Endometrial microvascular endothelial cells (primary cell): ENCODE data around the gene ELFN1. TPM values are rescaled to one million over a fixed set of nuclear protein-coding genes. Genes with fewer than 3 reads are reported as not detected.

Source experiments
- in situ Hi-C: cut with HindIII; loops from 2 replicates; pipeline ENCODE4 v1.10.0; 2017; ENCODE audit warnings: low sequenced_read_pairs, low pct_unique_long_range_greater_than_20kb; ENCODE audit errors: inconsistent ontology term
- total RNA-seq: library from RNA; depleted of rRNA; stranded (reverse); fragments of >200 nt; gene quantifications from one replicate; pipeline ENCODE4 v1.2.3, GENCODE V29; 2015; ENCODE audit errors: inconsistent ontology term

Gene ELFN1
- total RNA-seq, 1 donor from 2014 or later, result 0.46 TPM

DNA sequence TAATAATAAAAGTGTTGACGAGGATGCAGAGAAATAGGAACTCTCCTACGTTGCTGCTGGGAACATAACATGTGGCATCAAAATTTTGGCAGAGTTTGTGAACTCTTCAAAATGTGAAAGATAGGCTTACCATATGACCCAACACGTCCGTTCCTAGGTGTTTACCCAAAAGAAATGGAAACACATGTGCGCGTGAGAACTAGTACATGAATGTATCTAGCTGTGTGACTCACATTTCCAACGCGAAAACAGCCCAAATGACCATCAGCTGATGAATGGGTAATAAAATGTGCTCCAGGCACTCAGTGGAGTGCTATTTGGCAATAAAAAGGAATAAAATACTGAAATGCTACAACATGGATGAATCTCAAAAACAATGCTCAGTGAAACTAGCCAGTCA, 10.4 kb upstream of the ELFN1 start:
- in situ Hi-C loops, result no loop called here

- in situ Hi-C loops, result no loop called here
Measured at GRCh38 chr7:1661461-1661860, 8.6 kb upstream of the ELFN1 start.

- in situ Hi-C loops, result no loop called here
Measured at GRCh38 chr7:1662101-1662500, 8.0 kb upstream of the ELFN1 start.

DNA sequence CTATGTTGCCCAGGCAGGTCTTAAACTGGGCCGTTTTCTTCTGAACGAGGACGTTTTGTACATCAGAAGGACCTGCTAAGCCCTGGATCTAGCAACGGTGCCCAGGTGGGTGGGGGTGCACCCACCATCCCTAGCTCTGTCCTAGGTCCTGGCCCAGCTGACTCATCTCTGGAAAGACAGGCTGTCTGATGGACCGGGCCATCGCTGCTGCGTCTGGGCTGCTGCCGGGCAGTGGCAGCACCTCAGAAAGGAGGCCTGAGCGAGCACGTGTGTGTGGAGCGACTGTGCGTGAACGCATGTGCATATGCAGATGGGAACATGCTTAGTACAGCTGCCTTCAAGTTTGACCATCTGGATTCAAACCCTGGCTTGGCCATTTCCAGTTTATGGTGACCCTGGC, 7.3 kb upstream of the ELFN1 start:
- in situ Hi-C loops, result no loop called here

DNA sequence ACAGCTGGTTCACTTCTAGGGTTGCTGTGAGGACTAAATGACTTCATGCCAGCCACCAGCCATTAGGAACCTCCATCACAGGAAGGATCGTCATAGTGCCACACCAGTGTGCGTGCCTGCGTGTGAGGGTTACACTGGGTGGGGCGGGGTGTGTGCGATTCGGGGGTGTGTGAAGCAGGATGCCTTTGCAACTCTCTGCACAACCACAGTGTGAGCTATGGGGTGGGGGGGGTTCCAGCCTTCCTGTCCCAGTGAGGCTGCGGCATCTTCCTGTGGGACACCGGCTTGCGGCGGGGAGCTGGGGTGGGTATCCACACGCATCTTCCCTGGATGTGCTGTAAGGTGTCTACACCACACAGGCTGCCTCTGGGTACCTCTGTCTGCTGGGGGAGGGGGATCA, 6.9 kb upstream of the ELFN1 start:
- in situ Hi-C loops, result no loop called here

DNA sequence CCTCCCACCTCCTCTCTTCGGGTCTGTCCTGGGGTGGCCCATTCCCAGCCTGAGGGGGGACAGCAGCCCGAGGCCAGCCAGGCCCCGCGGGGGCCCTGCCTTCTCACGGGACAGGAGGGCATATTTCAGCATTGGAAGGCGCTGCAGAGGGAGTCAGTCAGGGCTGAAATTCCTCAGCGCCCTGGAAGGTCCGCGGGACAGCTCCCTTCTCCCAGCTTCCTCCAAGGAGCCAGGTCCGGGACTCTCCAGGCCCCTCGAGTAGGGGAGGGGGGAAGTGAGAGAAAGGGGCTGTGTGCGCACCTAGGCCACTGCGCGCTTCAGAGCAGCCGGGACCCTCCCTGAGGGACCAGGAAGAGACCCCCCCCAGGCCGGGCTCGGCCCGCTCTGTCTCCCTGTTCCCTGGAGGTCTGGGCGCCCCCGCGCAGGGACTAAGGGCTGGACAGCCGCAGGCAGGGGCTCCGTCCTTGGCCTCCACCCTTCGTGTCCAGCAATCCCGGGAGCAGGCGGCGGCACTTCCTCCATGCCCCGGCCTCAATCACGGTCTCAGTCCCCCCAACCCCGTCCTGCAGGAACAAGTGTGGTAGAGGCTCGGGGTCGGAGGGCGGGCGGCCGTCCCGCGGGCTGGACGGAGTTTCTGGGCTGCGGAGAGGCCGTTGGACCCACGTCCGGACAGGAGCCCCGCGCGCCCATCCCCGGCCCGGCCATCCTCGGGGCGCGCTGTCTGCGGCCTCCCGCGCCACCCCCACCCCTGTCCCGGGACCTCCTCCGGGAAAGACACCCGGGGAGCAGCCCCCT, 6.0 kb upstream of the ELFN1 start:
- in situ Hi-C loops, result no loop called here

GRCh38 chr7:1664711-1665548, 5.1 kb upstream of the ELFN1 start:
- in situ Hi-C loops, result no loop called here

- in situ Hi-C loops, result no loop called here
Measured at GRCh38 chr7:1665549-1666316, 4.3 kb upstream of the ELFN1 start.

- in situ Hi-C loops, result no loop called here
Measured at GRCh38 chr7:1666317-1666822, 3.7 kb upstream of the ELFN1 start.

- in situ Hi-C loops, result no loop called here
Measured at GRCh38 chr7:1666823-1667565, 3.1 kb upstream of the ELFN1 start.

GRCh38 chr7:1667566-1668395, 2.3 kb upstream of the ELFN1 start:
- in situ Hi-C loops, result no loop called here

DNA sequence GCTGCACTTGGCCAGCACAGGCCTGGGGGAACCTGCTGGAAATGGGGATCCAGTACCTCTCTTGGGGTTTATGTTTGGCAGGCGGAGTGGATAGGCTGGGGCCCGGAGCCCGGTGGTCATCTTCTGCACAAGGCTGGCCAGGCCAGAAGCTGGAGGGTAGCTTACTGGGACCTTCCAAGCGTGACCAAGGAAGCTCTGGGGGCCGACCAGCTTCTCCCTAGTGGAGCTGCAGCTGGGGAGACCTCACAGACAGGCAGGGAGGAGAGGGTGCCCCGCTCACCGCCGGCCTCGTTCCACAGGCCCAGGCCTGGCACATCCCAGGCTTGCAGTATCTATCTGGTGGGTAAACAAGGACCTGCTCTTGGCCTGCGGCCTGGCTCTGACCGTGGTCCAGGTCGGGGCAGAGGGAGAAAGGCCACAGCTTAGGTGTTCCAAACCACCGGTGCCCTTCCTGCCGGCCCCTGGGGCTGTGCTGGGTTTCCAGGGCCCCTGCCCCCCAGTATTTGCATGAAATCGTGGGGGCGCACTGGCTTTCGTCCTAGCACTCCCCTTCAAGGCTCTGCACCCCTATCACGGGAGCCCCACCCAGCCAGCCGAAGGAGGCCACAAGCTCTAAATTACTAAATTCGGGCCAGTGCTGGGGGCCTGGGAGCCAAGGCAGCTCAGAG, 1.5 kb upstream of the ELFN1 start:
- in situ Hi-C loops, result no loop called here

GRCh38 chr7:1669064-1669951, 769 bp upstream of the ELFN1 start:
- in situ Hi-C loops, result no loop called here

DNA sequence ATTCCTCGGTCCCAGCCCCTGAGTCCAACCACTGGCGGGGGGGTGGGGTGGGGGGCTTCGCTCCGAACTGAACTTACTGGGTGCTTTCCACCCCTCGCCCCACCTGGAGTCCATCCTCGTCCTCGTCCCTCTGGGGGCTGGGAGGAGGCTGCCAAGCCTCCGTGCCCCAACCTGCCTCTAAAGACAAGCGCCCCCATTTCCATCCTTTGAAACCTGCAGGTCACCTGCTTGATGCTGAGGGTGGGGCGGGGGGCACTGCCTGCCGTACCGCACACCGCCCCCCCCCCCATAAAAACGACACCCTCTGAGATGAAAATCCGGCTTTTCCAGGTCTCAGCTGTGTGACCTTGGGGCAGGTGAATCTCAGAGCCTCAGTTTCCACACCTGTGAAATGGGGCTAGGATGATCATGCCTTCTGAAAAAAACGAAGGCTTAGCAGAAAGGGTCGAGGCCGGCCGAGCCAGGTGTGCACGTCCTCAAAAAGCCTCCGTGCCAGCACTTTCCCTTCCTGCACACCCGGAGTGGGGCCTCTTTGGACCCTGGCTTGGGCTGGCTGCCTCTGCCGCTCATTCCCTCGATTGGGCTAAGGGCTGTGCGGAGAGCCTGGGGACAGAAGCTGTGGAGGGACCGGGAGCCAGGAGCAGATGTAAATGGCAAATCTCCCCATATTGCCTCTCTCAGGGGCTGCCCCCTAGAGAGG, 967 bp downstream of the ELFN1 start:
- in situ Hi-C loops, result no loop called here

- in situ Hi-C loops, result no loop called here
Measured at GRCh38 chr7:1671594-1672451, 1.7 kb downstream of the ELFN1 start.
